GM12878 (cell line): Measurements from ENCODE around the gene NOTCH4. TPM values are rescaled to one million over a fixed set of nuclear protein-coding genes. Genes with fewer than 3 reads are reported as not detected.

Experiments
- BCL3 ChIP-seq: IDR thresholded peaks from 2 replicates; pipeline ENCODE4 v1.6.1; 2011; ENCODE audit warnings: borderline replicate concordance, low read depth, mild to moderate bottlenecking, moderate library complexity, low read length; ENCODE audit not compliant: insufficient read depth, poor library complexity, severe bottlenecking
- BCLAF1 ChIP-seq: fragments of 450-650 bp; IDR thresholded peaks from 2 replicates; pipeline ENCODE4 v1.6.1; 2017; ENCODE audit warnings: antibody characterized with exemption, mild to moderate bottlenecking, moderate library complexity
- CHD1 ChIP-seq: IDR thresholded peaks from 2 replicates; pipeline ENCODE4 v1.6.1; 2012; ENCODE audit warnings: low read depth, low read length, improper control_type of control experiment
- CREM ChIP-seq: IDR thresholded peaks from 2 replicates; pipeline ENCODE4 v1.6.1; 2014; ENCODE audit warnings: antibody characterized with exemption, low read depth
- GABPA ChIP-seq: IDR thresholded peaks from 2 replicates; pipeline ENCODE4 v1.6.1; 2014; ENCODE audit warnings: antibody characterized with exemption, low read depth, mild to moderate bottlenecking, inconsistent platforms
- GATAD2B ChIP-seq: fragments of 450-650 bp; conservative IDR thresholded peaks from 2 replicates; pipeline ENCODE4 v1.6.1; 2017; ENCODE audit warnings: low read depth, mild to moderate bottlenecking, moderate library complexity
- HDAC6 ChIP-seq: fragments of 200-600 bp; sonication (generic); IDR thresholded peaks from one replicate; pipeline ENCODE4 v1.8.0; 2017; ENCODE audit warnings: antibody characterized with exemption; ENCODE audit not compliant: unreplicated experiment
- IKZF2 ChIP-seq, 2 experiments: fragments of 450-650 bp; IDR thresholded peaks; 2 replicates each; pipeline ENCODE4 v1.6.1; 2017; ENCODE audit warnings: mild to moderate bottlenecking in 2 of 2, moderate library complexity in 2 of 2
- IRF3 ChIP-seq: fragments of 450-650 bp; IDR thresholded peaks from 2 replicates; pipeline ENCODE4 v1.6.1; 2014; ENCODE audit warnings: mild to moderate bottlenecking
- MTA2 ChIP-seq: fragments of 450-650 bp; IDR thresholded peaks from 2 replicates; pipeline ENCODE4 v1.6.1; 2016; ENCODE audit warnings: low read depth, mild to moderate bottlenecking, moderate library complexity
- MTA3 ChIP-seq: IDR thresholded peaks from 2 replicates; pipeline ENCODE4 v1.6.1; 2012; ENCODE audit warnings: low read length, inconsistent platforms, borderline replicate concordance
- NFIC ChIP-seq: IDR thresholded peaks from 2 replicates; pipeline ENCODE4 v1.6.1; 2012; ENCODE audit warnings: low read depth, mild to moderate bottlenecking, inconsistent platforms, low read length, moderate library complexity
- NRF1 ChIP-seq: conservative IDR thresholded peaks from 2 replicates; pipeline ENCODE4 v1.6.1; 2011; ENCODE audit warnings: mild to moderate bottlenecking, low read depth, low read length, improper control_type of control experiment
- PRDM15 ChIP-seq: fragments of 450-650 bp; formaldehyde crosslinking; IDR thresholded peaks from 2 replicates; pipeline ENCODE4 v1.4.0; 2020; ENCODE audit warnings: mild to moderate bottlenecking, moderate library complexity
- WRNIP1 ChIP-seq: IDR thresholded peaks from 2 replicates; pipeline ENCODE4 v1.6.1; 2011; ENCODE audit warnings: low read depth, low read length, improper control_type of control experiment, borderline replicate concordance
- YY1 ChIP-seq: IDR thresholded peaks from 2 replicates; pipeline ENCODE4 v1.6.1; 2011; ENCODE audit warnings: low read depth, mild to moderate bottlenecking, low read length
- ZBTB33 ChIP-seq: fragments of 450-650 bp; IDR thresholded peaks from 2 replicates; pipeline ENCODE4 v1.6.1; 2017; ENCODE audit warnings: mild to moderate bottlenecking
- polyA plus RNA-seq, 11 experiments: library from polyadenylated mRNA; depleted of rRNA in 4 of 11; unstranded in 6 of 11; stranded (reverse) in 5 of 11; fragments of >200 nt; fragmentation: Nextera tagmentation in 4 of 11; fragmentation: Illumina TruSeq in 1 of 11; extraction: Ambion mirVana in 4 of 11; extraction: Trizol in 1 of 11; gene quantifications; 1 replicate in 1 of 11; 2 replicates in 10 of 11; pipeline versions ENCODE4 v1.2.1 to v1.2.3, GENCODE V29; 2011 to 2016; ENCODE audit warnings: inconsistent platforms in 2 of 11, missing spikeins in 2 of 11, low read depth in 1 of 11
- total RNA-seq, 4 experiments: library from RNA; depleted of rRNA in 3 of 4; stranded (reverse); fragments of >200 nt in 3 of 4; fragmentation: Illumina TruSeq in 1 of 4; extraction: Trizol in 1 of 4; gene quantifications; 2 replicates each; pipeline versions ENCODE4 v1.2.1 to v1.2.3, GENCODE V29; 2013 to 2021

NOTCH4 gene
- total and polyA plus RNA-seq, 10 of the 15 experiments (the other 5 are each of a cell fraction or from before 2014, with no cell fraction given) = 0.66 to 3.3 (median 1.4) TPM

- TF ChIP-seq PRDM15 (no peak), CREM (peak; percentile 10; the same call in 1 of the 2 replicates), WRNIP1 (no peak), NFIC (no peak), BCLAF1 (no peak), MTA3 (no peak), BCL3 (peak; percentile 66), ZBTB33 (no peak), IRF3 (no peak), GABPA (no peak), HDAC6 (no peak), IKZF2 (IDR thresholded peaks at IDR 0.05) (peak; percentile 93 to 96), YY1 (no peak), GATAD2B (peak; percentile 83), MTA2 (peak; percentile 93), NRF1 (no peak), CHD1 (no peak)
These were observed 33.6 kb downstream of the NOTCH4 start, which contains the start of gene PBX2 (continued) for GRCh38 chr6:32190054-32190851.
